Loucy (cell line): Measurements from ENCODE around the gene INHBB.

ENCODE experiments used
- EZH2phosphoT487 ChIP-seq: fragments of 200-600 bp; IDR thresholded peaks from 2 replicates; pipeline ENCODE4 v1.6.1; 2018; ENCODE audit warnings: antibody characterized with exemption, mild to moderate bottlenecking, moderate library complexity, borderline replicate concordance
- TF ChIP-seq, protein P1 (sequence below): fragments of 200-600 bp; sonication (generic); conservative IDR thresholded peaks from 2 replicates; pipeline ENCODE4 v1.5.1; 2014; ENCODE audit warnings: mild to moderate bottlenecking, antibody characterized with exemption, low read length

DNA sequence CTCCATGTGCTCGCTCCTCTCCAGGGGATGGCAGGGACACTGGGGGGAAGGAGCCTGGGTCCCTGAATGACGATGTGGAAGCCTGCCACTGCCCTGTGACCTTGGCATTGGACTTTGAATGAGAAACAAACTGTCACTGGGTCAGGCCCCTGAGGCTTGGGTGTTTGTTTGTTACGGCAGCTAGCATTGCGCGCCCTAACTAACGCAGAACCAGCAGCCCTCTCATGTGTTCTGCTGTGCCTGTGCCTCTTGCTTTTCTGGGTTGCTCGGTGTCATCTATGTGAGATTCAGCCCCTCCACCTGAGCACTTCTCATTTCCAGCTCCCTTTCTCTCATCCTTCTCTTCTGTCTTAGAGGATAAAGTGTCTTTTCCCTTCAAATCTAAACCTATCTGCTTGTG is 23.6 kb upstream of the INHBB start:
- TF ChIP-seq, protein P1, sequence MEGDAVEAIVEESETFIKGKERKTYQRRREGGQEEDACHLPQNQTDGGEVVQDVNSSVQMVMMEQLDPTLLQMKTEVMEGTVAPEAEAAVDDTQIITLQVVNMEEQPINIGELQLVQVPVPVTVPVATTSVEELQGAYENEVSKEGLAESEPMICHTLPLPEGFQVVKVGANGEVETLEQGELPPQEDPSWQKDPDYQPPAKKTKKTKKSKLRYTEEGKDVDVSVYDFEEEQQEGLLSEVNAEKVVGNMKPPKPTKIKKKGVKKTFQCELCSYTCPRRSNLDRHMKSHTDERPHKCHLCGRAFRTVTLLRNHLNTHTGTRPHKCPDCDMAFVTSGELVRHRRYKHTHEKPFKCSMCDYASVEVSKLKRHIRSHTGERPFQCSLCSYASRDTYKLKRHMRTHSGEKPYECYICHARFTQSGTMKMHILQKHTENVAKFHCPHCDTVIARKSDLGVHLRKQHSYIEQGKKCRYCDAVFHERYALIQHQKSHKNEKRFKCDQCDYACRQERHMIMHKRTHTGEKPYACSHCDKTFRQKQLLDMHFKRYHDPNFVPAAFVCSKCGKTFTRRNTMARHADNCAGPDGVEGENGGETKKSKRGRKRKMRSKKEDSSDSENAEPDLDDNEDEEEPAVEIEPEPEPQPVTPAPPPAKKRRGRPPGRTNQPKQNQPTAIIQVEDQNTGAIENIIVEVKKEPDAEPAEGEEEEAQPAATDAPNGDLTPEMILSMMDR, result no peak
- TF ChIP-seq EZH2phosphoT487, result no peak
